GM21423 (cell line): ENCODE results near the gene NXNL1.
A peak's percentile ranks its signal among the peaks of the same experiment; 100 is the strongest.
"Not testable (repeated sequence)": the region's sequence is repeated elsewhere in the genome, so short reads cannot be mapped to it uniquely, and the experiment has no call there.

Experiments
- ATAC-seq: cut with Tn5 transposase; IDR thresholded peaks from one replicate; pipeline ENCODE4 v1.9.1; 2021; ENCODE audit warnings: mild to moderate bottlenecking, moderate library complexity; ENCODE audit not compliant: unreplicated experiment

NXNL1 gene

GRCh38 chr19:17460372-17461230 is at the start of gene NXNL1:
NXNL1 (minus strand) TSS chr19:17460926; CDS start chr19:17460869, 57 bp downstream.
- ATAC-seq = no peak

GRCh38 chr19:17508558-17508933 is 47.8 kb upstream of the NXNL1 start:
- not testable (repeated sequence) for ATAC-seq

GRCh38 chr19:17506745-17507144 is 46.0 kb upstream of the NXNL1 start:
- no peak for ATAC-seq

- ATAC-seq = no peak
Observed at GRCh38 chr19:17505223-17505622, 44.5 kb upstream of the NXNL1 start.

- ATAC-seq = no peak
Observed at GRCh38 chr19:17504456-17504855, 43.7 kb upstream of the NXNL1 start.

- no peak for ATAC-seq
Observed at GRCh38 chr19:17504030-17504429, 43.3 kb upstream of the NXNL1 start.

GRCh38 chr19:17503240-17503639 is 42.5 kb upstream of the NXNL1 start:
- no peak for ATAC-seq

- no peak for ATAC-seq
Observed at GRCh38 chr19:17500447-17501198, 39.9 kb upstream of the NXNL1 start.

GRCh38 chr19:17499648-17500446 is 39.1 kb upstream of the NXNL1 start:
- ATAC-seq = no peak

GRCh38 chr19:17499025-17499424 is 38.3 kb upstream of the NXNL1 start:
- ATAC-seq = not testable (repeated sequence)

- ATAC-seq = no peak
Observed at GRCh38 chr19:17497149-17497798, 36.5 kb upstream of the NXNL1 start.

- ATAC-seq = peak; percentile 79
Observed at GRCh38 chr19:17496337-17496997, 35.7 kb upstream of the NXNL1 start.

- no peak for ATAC-seq
Observed at GRCh38 chr19:17495639-17496296, 35.0 kb upstream of the NXNL1 start.

GRCh38 chr19:17491287-17491686 is 30.6 kb upstream of the NXNL1 start:
- no peak for ATAC-seq

GRCh38 chr19:17490411-17490810 is 29.7 kb upstream of the NXNL1 start:
- no peak for ATAC-seq

- ATAC-seq = no peak
Observed at GRCh38 chr19:17489392-17490030, 28.8 kb upstream of the NXNL1 start.

- no peak for ATAC-seq
Observed at GRCh38 chr19:17488593-17489391, 28.1 kb upstream of the NXNL1 start.
